ES-I3 (cell line): ENCODE data around the gene NFE2L3.
A peak's percentile ranks its signal among the peaks of the same experiment; 100 is the strongest.
"Not testable (repeated sequence)": the region's sequence is repeated elsewhere in the genome, so short reads cannot be mapped to it uniquely, and the experiment has no call there.

ENCODE experiments used
- H3K36me3 ChIP-seq: 2 replicates; pipeline ENCODE4 v1.6.1; 2013; ENCODE audit warnings: mild to moderate bottlenecking, low read length, control low read depth, moderate library complexity; ENCODE audit not compliant: insufficient read depth
- H3K4me1 ChIP-seq: 2 replicates; pipeline ENCODE4 v1.6.1; 2013; ENCODE audit warnings: mild to moderate bottlenecking, control low read depth, low read length; ENCODE audit not compliant: insufficient read depth
- H3K9ac ChIP-seq: 2 replicates; pipeline ENCODE4 v1.6.1; 2013; ENCODE audit warnings: low read depth, mild to moderate bottlenecking, low read length, moderate library complexity
- H3K9me3 ChIP-seq: 2 replicates; pipeline ENCODE4 v1.6.1; 2013; ENCODE audit warnings: mild to moderate bottlenecking, low read length, moderate library complexity; ENCODE audit not compliant: control insufficient read depth, insufficient read depth

The NFE2L3 gene

DNA sequence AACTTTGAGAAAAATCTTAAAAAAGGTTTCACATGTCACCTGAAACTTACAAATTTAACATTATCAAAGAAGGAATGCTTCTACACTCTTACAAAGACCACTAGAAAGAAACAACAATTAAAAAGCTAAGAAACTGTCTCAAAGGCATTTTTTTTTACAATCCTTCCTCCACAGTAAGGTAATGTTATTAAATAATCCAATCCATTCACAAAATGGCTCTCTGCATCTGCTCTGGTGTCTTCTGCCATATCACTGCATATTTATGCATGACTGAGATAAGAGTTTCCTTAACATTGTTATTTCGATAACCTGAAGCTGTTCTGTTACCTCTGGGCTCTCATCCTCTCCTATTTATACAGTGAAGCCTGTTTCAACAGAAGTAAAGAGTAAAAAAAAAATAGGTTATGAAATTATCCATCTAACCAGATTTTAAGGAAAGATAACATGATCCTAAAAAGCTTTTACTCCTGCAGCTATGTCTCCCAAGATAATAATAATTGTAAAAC lies 40.0 kb downstream of the NFE2L3 start:
- H3K4me1 ChIP-seq, result peaks cover 8% of the 10 kb centered on the region; the same call in 1 of the 2 replicates
- peaks cover 58% of the 10 kb centered on the region for H3K36me3 ChIP-seq
- no peaks in the 10 kb centered on the region for H3K9me3 ChIP-seq
- H3K9ac ChIP-seq, result no peak overlapping the region

- Histone ChIP-seq H3K4me1 (peaks cover 12% of the 10 kb centered on the region; the same call in 1 of the 2 replicates), H3K36me3 (peaks cover 64% of the 10 kb centered on the region)
These were observed 40.6 kb downstream of the NFE2L3 start for GRCh38 chr7:26192485-26193087.

GRCh38 chr7:26193432-26194207 lies 41.6 kb downstream of the NFE2L3 start:
- Histone ChIP-seq H3K9ac (no peak overlapping the region), H3K9me3 (no peaks in the 10 kb centered on the region), H3K4me1 (peaks cover 12% of the 10 kb centered on the region; the same call in 1 of the 2 replicates), H3K36me3 (peaks cover 68% of the 10 kb centered on the region)

More at GRCh38 chr7:26192485-26193087, 40.6 kb downstream of the NFE2L3 start:
- Histone ChIP-seq H3K9ac (no peak overlapping the region), H3K9me3 (no peaks in the 10 kb centered on the region)

DNA sequence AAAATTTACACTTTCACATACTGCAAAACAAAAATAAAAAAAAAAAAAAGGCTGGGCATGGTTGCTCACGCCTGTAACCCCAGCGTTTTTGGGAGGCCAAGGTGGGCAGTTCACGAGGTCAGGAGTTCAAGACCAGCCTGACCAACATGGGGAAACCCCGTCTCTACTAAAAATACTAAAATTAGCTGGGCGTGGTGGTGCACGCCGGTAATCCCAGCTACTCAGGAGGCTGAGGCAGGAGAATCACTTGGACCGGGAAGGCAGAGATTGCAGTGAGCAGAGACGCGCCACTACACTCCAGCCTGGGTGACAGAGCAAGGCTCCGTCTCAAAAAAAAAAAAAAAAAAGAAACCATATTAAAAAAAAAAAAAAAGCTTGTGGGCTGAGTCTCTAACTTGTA lies 42.8 kb downstream of the NFE2L3 start:
- Histone ChIP-seq H3K36me3 (peaks cover 79% of the 10 kb centered on the region), H3K4me1 (peaks cover 12% of the 10 kb centered on the region; the same call in 1 of the 2 replicates)
- H3K9me3 ChIP-seq, H3K9ac ChIP-seq: not testable (repeated sequence)

- Histone ChIP-seq H3K9me3 (no peaks in the 10 kb centered on the region), H3K9ac (no peak overlapping the region), H3K4me1 (peaks cover 12% of the 10 kb centered on the region; the same call in 1 of the 2 replicates), H3K36me3 (peaks cover 77% of the 10 kb centered on the region)
These were observed 43.2 kb downstream of the NFE2L3 start for GRCh38 chr7:26195182-26195581.

- Histone ChIP-seq H3K4me1 (peaks cover 12% of the 10 kb centered on the region; the same call in 1 of the 2 replicates), H3K9me3 (no peaks in the 10 kb centered on the region), H3K9ac (no peak overlapping the region), H3K36me3 (peaks cover 69% of the 10 kb centered on the region)
These were observed 44.1 kb downstream of the NFE2L3 start for GRCh38 chr7:26195867-26196657.

DNA sequence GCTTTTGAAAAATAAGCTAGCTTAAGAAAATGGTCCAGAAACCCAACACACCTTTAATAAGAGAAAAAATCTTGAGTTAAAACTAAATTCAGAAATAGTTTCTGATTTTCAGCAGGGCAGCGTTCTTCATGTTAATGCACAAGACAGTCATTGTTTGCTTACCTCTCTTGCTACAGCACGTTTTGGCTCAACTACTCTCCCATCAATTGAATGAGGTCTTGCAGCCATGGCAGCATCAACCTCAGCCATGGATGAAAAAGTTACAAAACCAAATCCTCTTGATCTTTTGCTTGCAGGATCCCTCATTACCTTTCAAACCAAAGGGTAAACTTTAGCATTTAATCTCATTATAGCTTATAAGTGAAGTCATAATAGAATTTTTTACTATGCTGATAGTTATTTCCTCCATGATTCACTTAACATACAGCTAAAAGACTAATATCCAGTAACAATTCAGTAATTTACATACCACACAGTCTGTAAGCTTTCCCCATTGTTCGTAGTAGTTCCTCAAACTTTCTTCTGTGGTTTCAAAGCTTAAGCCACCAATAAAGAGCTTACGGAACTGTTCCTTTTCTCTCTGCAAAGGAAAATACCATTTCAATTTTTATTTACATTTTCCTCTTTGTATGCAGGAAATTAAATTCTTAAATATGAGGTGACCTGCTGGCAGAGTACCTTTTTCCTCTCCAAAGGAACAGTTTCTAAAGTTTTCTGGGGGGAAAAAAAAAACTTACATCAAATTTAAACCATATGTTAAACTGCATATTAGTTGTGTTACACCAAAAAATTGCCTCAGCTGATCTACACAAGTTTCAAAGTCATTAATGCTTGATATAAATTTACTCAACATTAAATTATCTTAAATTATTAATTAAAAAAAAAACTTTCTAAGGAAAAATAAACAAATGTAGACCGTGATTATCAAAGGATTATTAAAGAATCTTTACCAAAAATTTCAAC lies 45.4 kb downstream of the NFE2L3 start:
- H3K9me3 ChIP-seq, result no peaks in the 10 kb centered on the region
- H3K9ac ChIP-seq, result peak overlapping the region; percentile 99; the same call in 1 of the 2 replicates
- H3K4me1 ChIP-seq, result peaks cover 12% of the 10 kb centered on the region; the same call in 1 of the 2 replicates
- H3K36me3 ChIP-seq, result peaks cover 60% of the 10 kb centered on the region

GRCh38 chr7:26198133-26198780 lies 46.3 kb downstream of the NFE2L3 start:
- H3K9ac ChIP-seq, result peak overlapping the region; percentile 99
- H3K36me3 ChIP-seq, result peaks cover 52% of the 10 kb centered on the region
- peaks cover 12% of the 10 kb centered on the region; the same call in 1 of the 2 replicates for H3K4me1 ChIP-seq
- no peaks in the 10 kb centered on the region for H3K9me3 ChIP-seq

DNA sequence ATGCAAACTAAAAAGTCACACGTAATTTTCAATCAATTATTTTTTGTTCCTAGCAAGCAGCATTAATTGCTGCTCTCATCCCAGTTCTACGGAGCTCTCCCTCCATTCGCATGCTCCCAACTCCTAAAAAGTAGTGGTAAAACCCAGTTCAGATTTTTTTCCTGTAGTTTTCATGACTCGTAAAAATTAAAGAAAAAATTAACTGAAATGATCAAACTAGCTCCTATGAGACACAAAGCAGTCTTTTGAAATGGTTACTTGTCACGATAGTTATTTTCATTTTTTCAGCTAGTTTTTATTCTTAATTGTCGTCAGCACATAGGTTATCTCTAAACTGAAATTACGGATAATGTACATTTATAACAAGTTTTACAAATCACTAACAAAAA lies 46.8 kb downstream of the NFE2L3 start:
- H3K9ac ChIP-seq, result peak overlapping the region; percentile 99
- peaks cover 12% of the 10 kb centered on the region; the same call in 1 of the 2 replicates for H3K4me1 ChIP-seq
- peaks cover 47% of the 10 kb centered on the region for H3K36me3 ChIP-seq
- H3K9me3 ChIP-seq, result no peaks in the 10 kb centered on the region

- peaks cover 16% of the 10 kb centered on the region for H3K4me1 ChIP-seq
- H3K9me3 ChIP-seq, result no peaks in the 10 kb centered on the region
- H3K9ac ChIP-seq, result peak overlapping the region; percentile 99
- H3K36me3 ChIP-seq, result peaks cover 42% of the 10 kb centered on the region
These were observed 47.5 kb downstream of the NFE2L3 start for GRCh38 chr7:26199301-26200037.

GRCh38 chr7:26200038-26200443 lies 48.0 kb downstream of the NFE2L3 start:
- Histone ChIP-seq H3K9ac (peak overlapping the region; percentile 99), H3K36me3 (peaks cover 38% of the 10 kb centered on the region), H3K9me3 (no peaks in the 10 kb centered on the region), H3K4me1 (peaks cover 18% of the 10 kb centered on the region)

- no peaks in the 10 kb centered on the region for H3K9me3 ChIP-seq
- peaks cover 34% of the 10 kb centered on the region for H3K36me3 ChIP-seq
- peaks cover 24% of the 10 kb centered on the region for H3K4me1 ChIP-seq
- H3K9ac ChIP-seq, result peak within 1 kb of the TSS; percentile 99
These were observed 48.6 kb downstream of the NFE2L3 start, which contains the start of gene HNRNPA2B1 for GRCh38 chr7:26200444-26201246. HNRNPA2B1 (minus strand) TSS chr7:26200746; CDS start chr7:26200577, 169 bp downstream.
